Small intestine (tissue), 7 donors: Measurements from ENCODE around the gene ERC1. TPM values are rescaled to one million over a fixed set of nuclear protein-coding genes. Genes with fewer than 3 reads are reported as not detected.
"Not testable (repeated sequence)": the region's sequence is repeated elsewhere in the genome, so short reads cannot be mapped to it uniquely, and the experiment has no call there.

ENCODE experiments used
- DNase-seq, 2 donors: peaks; one replicate each; pipeline versions ENCODE4 v3.0.0 to v3.0.0-alpha.2; 2013
- FAIRE-seq: peaks from 2 replicates; lab custom pipeline; 2012; peaks lifted over from hg19 to GRCh38; lab: Jason Lieb, UNC
- H3K27ac ChIP-seq, 3 donors: one replicate each; pipeline ENCODE4 v1.5.1; 2013; ENCODE audit warnings: low read length in 2 of 3, mild to moderate bottlenecking in 2 of 3, control low read depth in 1 of 3, inconsistent platforms in 1 of 3, low read depth in 1 of 3, moderate library complexity in 1 of 3
- H3K27me3 ChIP-seq, 3 donors: one replicate each; pipeline ENCODE4 v1.6.1; 2013; ENCODE audit warnings: low read length in 3 of 3, inconsistent platforms in 1 of 3; ENCODE audit not compliant: control insufficient read depth in 3 of 3, insufficient read depth in 3 of 3
- H3K36me3 ChIP-seq, 3 donors: one replicate each; pipeline ENCODE4 v1.6.1; 2013; ENCODE audit warnings: low read length in 3 of 3, inconsistent platforms in 1 of 3, low read depth in 1 of 3, mild to moderate bottlenecking in 1 of 3, moderate library complexity in 1 of 3; ENCODE audit not compliant: control insufficient read depth in 3 of 3, insufficient read depth in 2 of 3
- H3K4me1 ChIP-seq, 3 donors: one replicate each; pipeline ENCODE4 v1.6.1; 2013; ENCODE audit warnings: low read length in 2 of 3, inconsistent platforms in 1 of 3, low read depth in 1 of 3, mild to moderate bottlenecking in 1 of 3, moderate library complexity in 1 of 3; ENCODE audit not compliant: control insufficient read depth in 3 of 3, insufficient read depth in 2 of 3
- H3K4me3 ChIP-seq, 3 donors: one replicate each; pipeline ENCODE4 v1.5.1; 2013; ENCODE audit warnings: low read length in 3 of 3, control low read depth in 1 of 3, inconsistent platforms in 1 of 3, low read depth in 1 of 3, mild to moderate bottlenecking in 1 of 3, moderate library complexity in 1 of 3
- H3K9me3 ChIP-seq, 2 donors: one replicate each; pipeline ENCODE4 v1.6.1; 2013; ENCODE audit warnings: low read depth in 1 of 2, low read length in 1 of 2; ENCODE audit not compliant: control insufficient read depth in 2 of 2, insufficient read depth in 1 of 2
- WGBS, 3 donors: extraction: QIAGEN DNeasy Blood & Tissue Kit; methylation state at CpG; one replicate each; pipeline ENCODE4 v1.1.7; 2013; 5-methylcytosine and 5-hydroxymethylcytosine counted together
- polyA plus RNA-seq, 4 donors: library from polyadenylated mRNA; stranded (reverse) in 3 of 4; unstranded in 1 of 4; fragments of 200-250 nt in 3 of 4; fragments of 120-200 nt in 1 of 4; gene quantifications; one replicate each; pipeline versions ENCODE4 v1.2.1 to v1.2.3, GENCODE V29; 2013
- donor health status: healthy with polysubstance abuse.
- donor health status: control.
- donor health status: control.
- donor health status: Bipolar disorder and iron deficiency.
- donor health status: healthy.

The ERC1 gene
- polyA plus RNA-seq, 4 donors, result 1.8 to 16.7 (median 6.1) TPM

GRCh38 chr12:1184402-1184801 is 193.4 kb downstream of the ERC1 start:
- FAIRE-seq, result no peak
- 93 to 98% (median 98%) methylated on average over 2 of the region's 2 CpGs for WGBS, 3 donors

GRCh38 chr12:1185460-1186182 is 194.6 kb downstream of the ERC1 start:
- H3K9me3 ChIP-seq, result no peaks in the 10 kb centered on the region
- no peaks in the 10 kb centered on the region for H3K4me1 ChIP-seq
- H3K27ac ChIP-seq, result no peak overlapping the region
- no peak overlapping the region for H3K4me3 ChIP-seq
- DNase-seq (no peak), FAIRE-seq (no peak)
- no peaks in the 10 kb centered on the region for H3K27me3 ChIP-seq
- H3K36me3 ChIP-seq, result peaks cover 0 to 10% (median 0%) of the 10 kb centered on the region in 3 donors
- WGBS, 3 donors, result 75 to 78% (median 76%) methylated on average over 3 of the region's 3 CpGs

More at GRCh38 chr12:1184402-1184801, 193.4 kb downstream of the ERC1 start:
- no peak overlapping the region for H3K27ac ChIP-seq
- H3K4me1 ChIP-seq, result no peaks in the 10 kb centered on the region
- H3K27me3 ChIP-seq, result no peaks in the 10 kb centered on the region
- peaks cover 0 to 12% (median 0%) of the 10 kb centered on the region in 3 donors for H3K36me3 ChIP-seq
- no peaks in the 10 kb centered on the region for H3K9me3 ChIP-seq
- DNase-seq, result no peak
- no peak overlapping the region for H3K4me3 ChIP-seq

- H3K4me1 ChIP-seq, result no peaks in the 10 kb centered on the region
- FAIRE-seq, result no peak
Measured at GRCh38 chr12:1186298-1186697, 195.3 kb downstream of the ERC1 start.

GRCh38 chr12:1188016-1188415 is 197.0 kb downstream of the ERC1 start:
- H3K36me3 ChIP-seq, result peaks cover 0 to 7% (median 2%) of the 10 kb centered on the region in 3 donors
- FAIRE-seq (no peak), DNase-seq (no peak)
- H3K9me3 ChIP-seq, result no peaks in the 10 kb centered on the region
- H3K4me3 ChIP-seq, result no peak overlapping the region
- 89 to 97% (median 93%) methylated on average over 4 of the region's 4 CpGs for WGBS, 3 donors
- H3K4me1 ChIP-seq, result no peaks in the 10 kb centered on the region
- H3K27me3 ChIP-seq, result no peaks in the 10 kb centered on the region
- no peak overlapping the region for H3K27ac ChIP-seq

More at GRCh38 chr12:1186298-1186697, 195.3 kb downstream of the ERC1 start:
- no peaks in the 10 kb centered on the region for H3K9me3 ChIP-seq
- 97 to 99% (median 97%) methylated on average over 3 of the region's 3 CpGs for WGBS, 3 donors
- no peak overlapping the region for H3K4me3 ChIP-seq
- H3K36me3 ChIP-seq, result peaks cover 0 to 7% (median 0%) of the 10 kb centered on the region in 3 donors
- H3K27me3 ChIP-seq, result no peaks in the 10 kb centered on the region
- no peak for DNase-seq
- no peak overlapping the region for H3K27ac ChIP-seq

DNA sequence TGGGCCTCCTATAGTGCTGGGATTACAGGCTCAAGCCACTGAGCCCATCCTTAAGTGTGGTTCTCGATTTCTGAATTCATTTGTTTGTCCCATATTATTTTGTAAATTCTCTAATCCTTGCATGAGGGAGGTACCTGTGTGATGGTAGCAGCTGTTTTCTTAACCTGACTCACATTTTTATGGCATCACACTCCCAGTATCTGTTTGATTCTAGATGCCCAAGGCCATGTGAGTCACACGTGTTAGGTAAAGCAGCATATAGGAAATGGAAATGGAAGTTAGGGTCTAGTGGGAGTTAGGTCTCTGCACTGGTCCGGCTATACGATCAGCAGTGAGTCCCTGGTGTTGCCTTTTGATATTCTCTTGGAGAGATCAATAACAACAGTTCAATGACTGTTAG is 198.1 kb downstream of the ERC1 start:
- DNase-seq (no peak), FAIRE-seq (no peak)
- Histone ChIP-seq H3K4me1 (no peaks in the 10 kb centered on the region), H3K27ac (no peak overlapping the region), H3K4me3 (no peak overlapping the region), H3K9me3 (no peaks in the 10 kb centered on the region), H3K27me3 (no peaks in the 10 kb centered on the region), H3K36me3 (peaks cover 0 to 7% (median 2%) of the 10 kb centered on the region in 3 donors)
- 78 to 90% (median 84%) methylated on average over 4 of the region's 4 CpGs for WGBS, 3 donors

DNA sequence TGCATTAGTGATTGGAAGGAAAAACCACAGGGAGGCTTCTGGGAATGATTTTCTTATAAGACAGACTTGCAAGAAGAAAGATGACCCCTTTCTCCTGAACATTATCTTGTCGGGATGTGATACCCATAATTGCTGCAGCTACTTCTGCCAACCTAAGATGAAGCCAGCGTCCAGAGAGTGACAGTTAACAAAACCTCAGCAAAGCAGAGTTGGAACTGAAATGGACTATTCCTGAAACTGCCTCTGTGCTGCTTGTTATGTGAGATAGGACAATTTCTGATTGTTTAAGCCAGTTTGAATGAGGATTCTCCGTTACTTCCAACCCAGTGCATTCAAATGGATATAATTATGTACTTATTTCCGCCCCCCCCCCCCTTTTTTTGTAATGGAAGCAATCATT is 204.5 kb downstream of the ERC1 start:
- WGBS, 3 donors, result 90 to 95% (median 94%) methylated on average over 4 of the region's 4 CpGs
- no peak overlapping the region for H3K4me3 ChIP-seq
- H3K27ac ChIP-seq, result no peak overlapping the region
- H3K4me1 ChIP-seq, result no peaks in the 10 kb centered on the region
- H3K27me3 ChIP-seq, result no peaks in the 10 kb centered on the region
- peaks cover 1 to 9% of the 10 kb centered on the region in 2 donors for H3K9me3 ChIP-seq
- H3K36me3 ChIP-seq, result peaks cover 2 to 16% (median 2%) of the 10 kb centered on the region in 3 donors
- FAIRE-seq (no peak), DNase-seq (no peak)

GRCh38 chr12:1197264-1198018 is 206.4 kb downstream of the ERC1 start:
- H3K36me3 ChIP-seq, result peaks cover 0 to 16% (median 2%) of the 10 kb centered on the region in 3 donors
- H3K9me3 ChIP-seq, result peaks cover 1 to 9% of the 10 kb centered on the region in 2 donors
- H3K4me1 ChIP-seq, result no peaks in the 10 kb centered on the region
- H3K4me3 ChIP-seq, result no peak overlapping the region
- WGBS, 3 donors, result 97 to 99% (median 99%) methylated on average over 3 of the region's 3 CpGs
- no peak overlapping the region for H3K27ac ChIP-seq
- no peaks in the 10 kb centered on the region for H3K27me3 ChIP-seq
- DNase-seq, result no peak
- no peak for FAIRE-seq

DNA sequence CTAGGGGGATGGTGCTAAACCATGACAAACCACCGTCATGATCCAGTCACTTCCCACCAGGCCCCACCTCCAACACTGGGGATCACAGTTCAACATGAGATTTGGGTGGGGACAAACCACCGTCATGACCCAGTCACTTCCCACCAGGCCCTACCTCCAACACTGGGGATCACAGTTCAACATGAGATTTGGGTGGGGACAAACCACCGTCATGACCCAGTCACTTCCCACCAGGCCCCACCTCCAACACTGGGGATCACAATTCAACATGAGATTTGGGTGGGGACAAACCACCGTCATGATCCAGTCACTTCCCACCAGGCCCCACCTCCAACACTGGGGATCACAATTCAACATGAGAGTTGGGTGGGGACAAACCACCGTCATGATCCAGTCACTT is 207.8 kb downstream of the ERC1 start:
- 87 to 98% (median 97%) methylated on average over 5 of the region's 5 CpGs for WGBS, 3 donors

More for the DNA sequence above, 207.8 kb downstream of the ERC1 start:
- H3K27ac ChIP-seq, H3K9me3 ChIP-seq, H3K4me1 ChIP-seq, FAIRE-seq, H3K4me3 ChIP-seq, DNase-seq, H3K27me3 ChIP-seq: not testable (repeated sequence)
- peaks cover 0 to 16% (median 2%) of the 10 kb centered on the region in 3 donors for H3K36me3 ChIP-seq
